ENCODE data around the gene PPBP. TPM values are rescaled to one million over a fixed set of nuclear protein-coding genes. Genes with fewer than 3 reads are reported as not detected.

The PPBP gene
- polyA plus RNA-seq, 1 of the 3 experiments (the other 2 are of a cell fraction), result not detected

GRCh38 chr4:74028504-74028903 is 40.5 kb upstream of the PPBP start (continued):
- TF ChIP-seq NRF1 (IDR thresholded peaks at IDR 0.05; ENCODE audit: low read depth, low read length) (no peak), GABPA (IDR thresholded peaks at IDR 0.05; ENCODE audit: low read depth) (no peak), FOSL2 (IDR thresholded peaks at IDR 0.05; ENCODE audit: borderline replicate concordance, low read depth) (no peak), CHD2 (IDR thresholded peaks at IDR 0.05; ENCODE audit: low read length, partially characterized antibody) (no peak), RCOR1 (IDR thresholded peaks at IDR 0.05; ENCODE audit: low read length) (no peak), MXI1 (IDR thresholded peaks at IDR 0.05; ENCODE audit: low read depth, low read length) (no peak)

GRCh38 chr4:74023709-74024108 is 35.7 kb upstream of the PPBP start:
- no peaks in the 10 kb centered on the region for H3K36me3 ChIP-seq (replicated peaks in 1 of 2; ENCODE audit: control insufficient read depth in 1 of 2, insufficient read depth in 2 of 2, low read length in 1 of 2)
- no peaks in the 10 kb centered on the region for H4K20me1 ChIP-seq (ENCODE audit: insufficient read depth)
- ChIA-PET CTCF (no interaction called here), POLR2A (no interaction called here)
- DNase-seq, result no peak
- TF ChIP-seq NRF1 (IDR thresholded peaks at IDR 0.05; ENCODE audit: low read depth, low read length) (no peak), RXRA (IDR thresholded peaks at IDR 0.05; ENCODE audit: borderline replicate concordance, low read depth) (no peak), IRF3 (IDR thresholded peaks at IDR 0.05; ENCODE audit: low read depth, low read length) (no peak), EZH2phosphoT487 (IDR thresholded peaks at IDR 0.05; ENCODE audit: borderline replicate concordance, low read depth) (no peak), FOSL2 (IDR thresholded peaks at IDR 0.05; ENCODE audit: borderline replicate concordance, low read depth) (no peak), ZBTB33 (IDR thresholded peaks at IDR 0.05; ENCODE audit: borderline replicate concordance, low read depth) (no peak), USF2 (IDR thresholded peaks at IDR 0.05; ENCODE audit: borderline replicate concordance, low read depth, low read length) (no peak), SIN3A (IDR thresholded peaks at IDR 0.05; ENCODE audit: borderline replicate concordance, low read depth, low read length) (no peak), FOXM1 (IDR thresholded peaks at IDR 0.05; ENCODE audit: low read depth) (no peak), ELF1 (IDR thresholded peaks at IDR 0.05) (no peak), GABPA (IDR thresholded peaks at IDR 0.05; ENCODE audit: low read depth) (no peak)
- H3K27me3 ChIP-seq (ENCODE audit: insufficient read depth), result peaks cover 7% of the 10 kb centered on the region; the same call in 1 of the 2 replicates
- WGBS (ENCODE audit: low lambda C conversion rate), result 0% methylated on average over 2 of the region's 2 CpGs
- H3K4me2 ChIP-seq, result no peak overlapping the region
- H3K4me3 ChIP-seq (ENCODE audit: low read depth in 2 of 2, low read length in 1 of 2), result no peak overlapping the region; a peak in 1 of 4 replicates
- H3K27ac ChIP-seq (ENCODE audit: low read depth in 2 of 2, low read length in 1 of 2), result no peak overlapping the region
- H2AFZ ChIP-seq (ENCODE audit: low read depth), result no peak overlapping the region
- H3K9ac ChIP-seq, result no peak overlapping the region
- H3K79me2 ChIP-seq (ENCODE audit: insufficient read depth), result no peaks in the 10 kb centered on the region
- H3F3A ChIP-seq (replicated peaks; ENCODE audit: insufficient read depth), result no peaks in the 10 kb centered on the region
- no peaks in the 10 kb centered on the region for H3K9me2 ChIP-seq
- no peaks in the 10 kb centered on the region for H3K4me1 ChIP-seq (ENCODE audit: control insufficient read depth in 1 of 2, insufficient read depth in 2 of 2, low read depth in 1 of 2, low read length in 1 of 2)
- 0 out of 2 replicates have a peak, but pooled peaks cover 5% of the 10 kb centered on the region for H3K9me3 ChIP-seq
